Type B pancreatic cell (in vitro differentiated cells): ENCODE measurements around the gene SRPK1. TPM values are rescaled to one million over a fixed set of nuclear protein-coding genes. Genes with fewer than 3 reads are reported as not detected.

Experiments
- DNase-seq: peaks from one replicate; pipeline ENCODE4 v3.0.0; 2021; ENCODE audit warnings: mixed read lengths; ENCODE audit not compliant: unreplicated experiment; ENCODE audit errors: extremely low spot score
- H3K27ac Mint-ChIP-seq: 2 replicates; pipeline ENCODE4 v1.8.0; 2021; ENCODE audit warnings: mild to moderate bottlenecking, mixed read lengths
- H3K27me3 Mint-ChIP-seq: 2 replicates; pipeline ENCODE4 v1.8.0; 2021; ENCODE audit warnings: mixed read lengths
- H3K36me3 Mint-ChIP-seq: 2 replicates; pipeline ENCODE4 v1.8.0; 2021; ENCODE audit warnings: mixed read lengths
- H3K4me1 Mint-ChIP-seq: one replicate; pipeline ENCODE4 v1.8.0; 2021; ENCODE audit warnings: mixed read lengths; ENCODE audit not compliant: unreplicated experiment
- H3K4me3 Mint-ChIP-seq: 2 replicates; pipeline ENCODE4 v1.8.0; 2021; ENCODE audit warnings: mild to moderate bottlenecking, mixed read lengths
- H3K9me3 Mint-ChIP-seq: 2 replicates; pipeline ENCODE4 v1.8.0; 2021; ENCODE audit warnings: mixed read lengths
- CTCF ChIP-seq: fragments of 200-600 bp; sonication (generic); conservative IDR thresholded peaks from 2 replicates; pipeline ENCODE4 v1.5.0; 2021; ENCODE audit warnings: antibody characterized with exemption, mild to moderate bottlenecking
- total RNA-seq: library from RNA; stranded (reverse); gene quantifications from 2 replicates; pipeline ENCODE4 v1.2.1, GENCODE V29; 2021; ENCODE audit warnings: low replicate concordance

Gene SRPK1
- total RNA-seq, 1 donor from 2014 or later, result 73.8 TPM

DNA sequence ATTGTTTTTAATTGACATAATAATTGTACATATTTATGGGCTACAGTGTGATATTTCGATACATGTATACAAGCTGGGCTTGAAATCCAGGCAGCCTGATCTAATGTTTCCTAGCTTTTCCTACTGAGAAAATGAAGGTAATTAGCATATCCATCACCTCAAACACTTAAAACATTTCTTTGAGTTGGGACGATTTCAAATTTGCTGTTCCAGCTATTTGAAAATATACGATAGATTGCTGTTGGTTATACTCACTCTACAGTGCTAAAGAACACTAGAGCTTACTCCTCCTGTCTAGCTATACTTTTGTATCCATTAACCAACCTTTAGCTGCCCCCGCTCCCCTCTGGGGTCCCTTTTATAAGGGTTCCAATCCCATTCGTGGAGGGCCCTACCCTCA lies 111.1 kb downstream of the SRPK1 start:
- Mint-ChIP-seq H3K27me3 (peaks cover 6% of the 10 kb centered on the region), H3K4me1 (no peaks in the 10 kb centered on the region), H3K27ac (no peak overlapping the region), H3K9me3 (no peaks in the 10 kb centered on the region), H3K4me3 (no peak overlapping the region), H3K36me3 (no peaks in the 10 kb centered on the region)
- TF ChIP-seq CTCF, result no peak
- DNase-seq, result no peak

GRCh38 chr6:35808688-35809087 lies 112.2 kb downstream of the SRPK1 start:
- no peaks in the 10 kb centered on the region for H3K9me3 Mint-ChIP-seq
- H3K27me3 Mint-ChIP-seq, result peaks cover 6% of the 10 kb centered on the region
- H3K4me1 Mint-ChIP-seq, result no peaks in the 10 kb centered on the region
- no peaks in the 10 kb centered on the region for H3K36me3 Mint-ChIP-seq
- H3K27ac Mint-ChIP-seq, result no peak overlapping the region
- no peak overlapping the region for H3K4me3 Mint-ChIP-seq
- DNase-seq, result no peak
- no peak for TF ChIP-seq CTCF

DNA sequence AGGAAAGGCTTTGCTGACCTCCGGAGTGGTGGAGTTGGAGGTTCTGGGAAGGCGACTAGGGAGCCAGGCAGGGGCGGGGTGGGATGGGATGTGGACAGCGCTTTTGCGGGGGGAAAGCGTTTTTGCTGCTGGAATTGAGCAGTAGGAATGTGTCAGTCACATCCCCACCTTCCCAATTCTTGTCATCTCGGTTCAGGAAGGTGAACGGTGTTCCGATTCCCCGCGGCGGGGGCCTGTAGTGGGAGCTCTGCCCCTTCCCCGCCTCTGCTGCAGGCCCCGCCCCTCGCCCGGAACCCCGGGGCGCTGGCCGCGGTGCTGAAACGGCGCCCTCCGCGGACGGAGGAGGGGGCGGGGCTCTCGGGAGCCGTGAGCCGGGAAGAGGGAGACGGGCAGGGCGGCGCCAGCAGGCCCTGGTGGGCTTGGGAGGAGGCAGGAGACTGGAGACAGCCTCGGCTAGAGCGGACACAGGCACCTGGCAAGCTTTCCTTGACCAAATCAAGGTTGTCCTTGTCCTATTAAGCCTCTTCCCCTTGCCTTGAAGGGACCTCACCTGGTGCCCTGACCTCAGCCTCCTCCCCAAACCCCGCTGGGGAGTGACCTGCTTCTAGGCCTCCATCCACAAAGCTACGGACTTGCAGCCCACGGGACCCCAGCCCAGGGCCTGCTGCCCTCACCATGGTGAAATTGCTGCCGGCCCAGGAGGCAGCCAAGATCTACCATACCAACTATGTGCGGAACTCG lies 115.7 kb downstream of the SRPK1 start, which contains the start of gene LHFPL5:
Gene LHFPL5 (plus strand): TSS at position 357 of the 741 bp plus-strand sequence. CDS start 319 bp downstream, at position 676.
- H3K4me1 Mint-ChIP-seq, result no peaks in the 10 kb centered on the region
- peaks cover 6% of the 10 kb centered on the region for H3K27me3 Mint-ChIP-seq
- no peak for TF ChIP-seq CTCF
- DNase-seq, result peak; percentile 83
- H3K9me3 Mint-ChIP-seq, result no peaks in the 10 kb centered on the region
- peak within 1 kb of the TSS; percentile 69 for H3K4me3 Mint-ChIP-seq
- no peaks in the 10 kb centered on the region for H3K36me3 Mint-ChIP-seq
- no peak within 1 kb of the TSS for H3K27ac Mint-ChIP-seq

DNA sequence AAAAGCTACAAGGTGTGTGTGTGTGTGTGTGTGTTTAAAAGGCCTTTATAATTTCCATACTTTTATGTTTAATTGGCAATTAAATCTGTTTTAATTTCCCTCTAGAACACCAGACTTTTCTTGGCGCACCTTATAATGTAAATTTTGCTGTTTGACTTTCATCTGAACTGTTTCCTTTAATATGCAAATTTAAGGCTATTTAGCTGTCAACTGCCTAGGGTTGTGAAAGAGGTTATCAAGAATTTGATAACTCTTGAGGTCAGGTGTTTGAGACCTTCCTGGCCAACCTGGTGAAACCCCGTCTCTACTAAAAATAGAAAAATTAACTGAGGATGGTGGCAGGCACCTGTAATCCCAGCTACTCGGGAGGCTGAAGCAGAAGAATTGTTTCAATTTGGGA lies 119.8 kb downstream of the SRPK1 start:
- Mint-ChIP-seq H3K27me3 (peaks cover under 1% of the 10 kb centered on the region), H3K36me3 (no peaks in the 10 kb centered on the region), H3K4me3 (no peak overlapping the region), H3K9me3 (no peaks in the 10 kb centered on the region), H3K4me1 (no peaks in the 10 kb centered on the region), H3K27ac (no peak overlapping the region)
- no peak for DNase-seq
- no peak for TF ChIP-seq CTCF

DNA sequence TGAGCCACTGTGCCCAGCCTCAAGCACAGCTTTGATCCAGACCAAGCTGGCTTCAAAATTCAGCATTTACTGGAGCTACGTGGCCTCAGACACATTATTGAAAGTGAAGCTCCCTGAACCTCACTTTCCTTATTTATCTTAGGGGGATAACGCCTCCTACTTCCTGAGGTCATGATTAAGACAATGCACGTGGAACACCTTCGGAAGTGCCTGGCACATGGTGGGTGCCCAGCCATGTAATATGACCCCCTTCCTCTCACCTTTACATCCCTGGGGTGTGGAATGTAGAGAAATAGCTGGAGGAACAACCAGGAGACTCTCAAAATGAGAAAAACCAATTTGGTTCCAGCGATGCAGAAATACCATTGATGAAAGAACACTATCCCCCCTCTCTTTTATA lies 122.2 kb downstream of the SRPK1 start:
- no peaks in the 10 kb centered on the region for H3K4me1 Mint-ChIP-seq
- TF ChIP-seq CTCF, result no peak
- H3K27ac Mint-ChIP-seq, result no peak overlapping the region
- peaks cover 1% of the 10 kb centered on the region for H3K27me3 Mint-ChIP-seq
- H3K9me3 Mint-ChIP-seq, result no peaks in the 10 kb centered on the region
- H3K36me3 Mint-ChIP-seq, result no peaks in the 10 kb centered on the region
- no peak overlapping the region for H3K4me3 Mint-ChIP-seq
- DNase-seq, result no peak
